K562 (cell line): Measurements from ENCODE around the gene KRT33A. TPM values are rescaled to one million over a fixed set of nuclear protein-coding genes. Genes with fewer than 3 reads are reported as not detected.

ENCODE experiments used
- ATAC-seq: fragments of 200-7000 bp; cut with Tn5 transposase; 3 replicates; pipeline ENCODE4 v1.9.1; 2020; ENCODE audit warnings: moderate library complexity
- BruUV-seq: library from RNA; stranded (reverse); fragments of 400-500 nt; replicated peaks from 2 replicates; lab custom pipeline; 2021; lab: Mats Ljungman, UMichigan
- CTCF ChIA-PET: fragments of 300-600 bp; formaldehyde crosslinking; extraction: SDS; loops from one replicate; lab custom pipeline; 2021; ENCODE audit warnings: low intra/inter-chr PET ratio; lab: Yijun Ruan, JAX
- POLR2A ChIA-PET: fragments of 300-600, 350-650 bp; sonication (Branson Sonifier 250); formaldehyde crosslinking; extraction: SDS; loops from one replicate; lab custom pipeline; 2021; ENCODE audit warnings: antibody characterized with exemption, inconsistent platforms; lab: Yijun Ruan, JAX
- DNase-seq, 4 experiments: peaks; one replicate each; pipeline versions ENCODE4 v3.0.0 to v3.0.0-alpha.2; 2011 to 2018; ENCODE audit warnings: low spot score in 3 of 4, mixed read lengths in 3 of 4; ENCODE audit errors: extremely low read depth in 1 of 4
- FAIRE-seq: peaks from 2 replicates; lab custom pipeline; 2011; peaks lifted over from hg19 to GRCh38; lab: Jason Lieb, UNC
- H2AFZ ChIP-seq: 2 replicates; pipeline ENCODE4 v1.6.0; 2011; ENCODE audit warnings: low read depth, low read length, control low read depth, inconsistent platforms
- H3K27ac ChIP-seq: fragments of 200-600 bp; 3 replicates; pipeline ENCODE4 v1.8.0; 2011; ENCODE audit warnings: low read depth, mild to moderate bottlenecking, control low read depth, inconsistent platforms, low read length, moderate library complexity, mixed read lengths; ENCODE audit errors: extremely low read depth
- H3K27me3 ChIP-seq, 2 experiments: fragments of 300-600 bp in 1 of 2; 2 replicates in 1 of 2; 3 replicates in 1 of 2; pipeline versions ENCODE4 v1.6.0 to v1.8.0; 2011; ENCODE audit warnings: inconsistent platforms in 2 of 2, low read length in 2 of 2, mild to moderate bottlenecking in 1 of 2, mixed read lengths in 1 of 2, moderate library complexity in 1 of 2; ENCODE audit not compliant: control insufficient read depth in 2 of 2, insufficient read depth in 2 of 2
- H3K36me3 ChIP-seq: fragments of 300-600 bp; 3 replicates; pipeline ENCODE4 v1.8.0; 2011; ENCODE audit warnings: mild to moderate bottlenecking, low read length, inconsistent platforms; ENCODE audit not compliant: control insufficient read depth, insufficient read depth
- H3K4me1 ChIP-seq, 2 experiments: fragments of 200-600 bp in 1 of 2; replicated peaks in 1 of 2; 2 replicates in 1 of 2; 3 replicates in 1 of 2; pipeline versions ENCODE4 v1.5.1 to v1.8.0; 2011; ENCODE audit warnings: inconsistent platforms in 2 of 2, low read length in 2 of 2, mild to moderate bottlenecking in 1 of 2, mixed read lengths in 1 of 2, moderate library complexity in 1 of 2; ENCODE audit not compliant: control insufficient read depth in 2 of 2, insufficient read depth in 2 of 2
- H3K4me2 ChIP-seq: 2 replicates; pipeline ENCODE4 v1.6.1; 2011; ENCODE audit warnings: low read length, control low read depth, inconsistent platforms, mixed read lengths; ENCODE audit not compliant: insufficient read depth
- H3K4me3 ChIP-seq: fragments of 200-600 bp; sonication (generic), shearing (Covaris generic); 2 replicates; pipeline ENCODE4 v1.5.1; 2016; ENCODE audit warnings: control low read depth, inconsistent platforms
- H3K79me2 ChIP-seq: fragments of 200-600 bp; 3 replicates; pipeline ENCODE4 v1.8.0; 2011; ENCODE audit warnings: low read length, inconsistent platforms; ENCODE audit not compliant: control insufficient read depth, insufficient read depth
- H3K9ac ChIP-seq, 2 experiments: 2 replicates each; pipeline versions ENCODE4 v1.6.0 to v1.6.1; 2011; ENCODE audit warnings: low read depth in 2 of 2, low read length in 2 of 2, control low read depth in 1 of 2, inconsistent platforms in 1 of 2, mild to moderate bottlenecking in 1 of 2, mixed read lengths in 1 of 2; ENCODE audit not compliant: insufficient read depth in 1 of 2
- H3K9me1 ChIP-seq: one replicate; pipeline ENCODE4 v1.6.0; 2011; ENCODE audit warnings: inconsistent platforms, mild to moderate bottlenecking, low read length, moderate library complexity; ENCODE audit not compliant: control insufficient read depth, insufficient read depth
- H3K9me3 ChIP-seq: replicated peaks from 2 replicates; pipeline ENCODE4 v1.5.1; 2011; ENCODE audit warnings: low read depth, low read length, inconsistent platforms; ENCODE audit not compliant: control insufficient read depth, insufficient read depth
- H4K20me1 ChIP-seq: replicated peaks from 2 replicates; pipeline ENCODE4 v1.6.1; 2011; ENCODE audit warnings: low read length, inconsistent platforms, mixed read lengths; ENCODE audit not compliant: control insufficient read depth, insufficient read depth
- MTA2 ChIP-seq: fragments of 450-650 bp; IDR thresholded peaks from 2 replicates; pipeline ENCODE4 v1.6.1; 2016; ENCODE audit warnings: low read depth
- POLR2AphosphoS5 ChIP-seq: IDR thresholded peaks from 2 replicates; pipeline ENCODE4 v1.6.1; 2011; ENCODE audit warnings: mild to moderate bottlenecking, low read depth, low read length, moderate library complexity; ENCODE audit not compliant: control insufficient read depth, insufficient read depth
- PRPF4 ChIP-seq: fragments of 200-400 bp; formaldehyde crosslinking; IDR thresholded peaks from one replicate; pipeline ENCODE4 v1.6.1; 2017; ENCODE audit warnings: low read length, low read depth, mild to moderate bottlenecking; ENCODE audit not compliant: insufficient read depth, poor library complexity, severe bottlenecking
- ZBTB7A ChIP-seq: IDR thresholded peaks from 2 replicates; pipeline ENCODE4 v1.6.1; 2011; ENCODE audit warnings: low read depth, mild to moderate bottlenecking, low read length, moderate library complexity, borderline replicate concordance; ENCODE audit not compliant: control insufficient read depth
- ZNF695 ChIP-seq: fragments of 450-650 bp; formaldehyde crosslinking; IDR thresholded peaks from 2 replicates; pipeline ENCODE4 v1.4.0; 2020; ENCODE audit warnings: mild to moderate bottlenecking, moderate library complexity
- WGBS: fragments of 100-300 bp; shearing (Covaris generic); methylation state at CpG from one replicate; pipeline ENCODE4 v1.1.6; 2016; ENCODE audit warnings: low coverage, mixed read lengths; ENCODE audit not compliant: insufficient coverage; ENCODE audit errors: missing lambda C conversion rate; 5-methylcytosine and 5-hydroxymethylcytosine counted together
- in situ Hi-C: fragments of 300-500 bp; cut with MboI; formaldehyde crosslinking; loops from 4 replicates; pipeline ENCODE4 v1.15.0; 2018; ENCODE audit warnings: inconsistent platforms, mixed read lengths
- intact Hi-C: fragments of 100-400 bp; cut with micrococcal nuclease; formaldehyde crosslinking; loops from 2 replicates; pipeline ENCODE4 v1.14.2; 2022
- polyA plus RNA-seq, 8 experiments: library from polyadenylated mRNA; depleted of rRNA in 4 of 8; stranded (reverse) in 5 of 8; unstranded in 3 of 8; fragments of >200 nt; fragmentation: Nextera tagmentation in 2 of 8; fragmentation: Illumina TruSeq in 1 of 8; extraction: Ambion mirVana in 2 of 8; extraction: Trizol in 1 of 8; gene quantifications; 2 replicates each; pipeline versions ENCODE4 v1.2.1 to v1.2.3, GENCODE V29; 2011 to 2014; ENCODE audit warnings: inconsistent platforms in 1 of 8, missing spikeins in 1 of 8
- total RNA-seq, 7 experiments: library from RNA; depleted of rRNA in 6 of 7; stranded (reverse); fragments of >200 nt in 6 of 7; fragmentation: Illumina TruSeq in 2 of 7; extraction: Trizol in 2 of 7; gene quantifications; 2 replicates each; pipeline versions ENCODE4 v1.2.1 to v1.2.3, GENCODE V29; 2011 to 2021; ENCODE audit warnings: low replicate concordance in 1 of 7
- TF ChIP-seq, protein P1 (sequence below): fragments of 200-600 bp; sonication (generic); IDR thresholded peaks from one replicate; pipeline ENCODE4 v1.6.1; 2012; ENCODE audit warnings: mild to moderate bottlenecking, low read depth, low read length, inconsistent platforms

KRT33A gene
- total and polyA plus RNA-seq, 9 of the 15 experiments (the other 6 are each of a cell fraction or from before 2014, with no cell fraction given) = not detected

DNA sequence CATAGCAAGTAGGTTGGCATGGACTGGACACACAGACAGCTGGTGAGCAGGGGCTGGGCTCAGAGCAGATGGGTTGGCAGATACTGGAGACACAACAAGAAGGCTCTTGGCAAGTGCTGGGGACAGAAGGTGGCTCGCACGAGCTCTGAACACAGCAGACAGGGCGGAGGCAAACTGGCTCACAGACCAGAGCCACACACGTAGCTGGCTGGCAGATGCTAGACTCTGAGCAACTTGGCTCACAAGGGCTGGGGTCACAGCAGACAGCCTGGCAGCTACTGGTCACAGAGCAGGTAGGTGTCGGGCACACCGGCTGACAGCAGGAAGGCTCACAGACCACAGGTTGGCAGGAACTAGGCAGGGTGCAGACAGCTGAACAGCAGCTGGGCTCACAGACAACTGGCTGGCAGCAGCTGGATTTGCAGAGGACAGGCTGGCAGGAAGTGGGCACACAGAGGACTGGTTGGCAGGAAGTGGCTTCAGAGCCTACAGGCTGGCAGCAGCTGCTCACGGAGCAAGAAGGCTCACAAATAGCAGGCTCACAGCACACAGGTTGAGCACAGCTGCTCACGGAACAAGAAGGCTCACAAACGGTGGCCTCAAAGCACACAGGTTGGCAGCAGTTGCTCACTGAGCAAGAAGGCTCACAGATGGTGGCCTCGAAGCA, 42.2 kb downstream of the KRT33A start:
- Histone ChIP-seq H3K27ac (no peak overlapping the region), H3K4me3 (no peak overlapping the region), H3K4me1 (no peaks in the 10 kb centered on the region; a peak in 1 of 5 replicates), H3K9ac (no peak overlapping the region), H4K20me1 (no peaks in the 10 kb centered on the region), H3K4me2 (no peak overlapping the region), H2AFZ (no peak overlapping the region), H3K27me3 (peaks cover 3 to 21% of the 10 kb centered on the region in 2 experiments; a peak in 4 of 5 replicates), H3K79me2 (no peaks in the 10 kb centered on the region), H3K36me3 (no peaks in the 10 kb centered on the region), H3K9me3 (no peaks in the 10 kb centered on the region), H3K9me1 (no peaks in the 10 kb centered on the region)
- no peak for FAIRE-seq
- BruUV-seq = no TSS peak
- 2% methylated on average over 10 of the region's 10 CpGs for WGBS
- intact Hi-C loops (no loop called here), in situ Hi-C loops (no loop called here)
- ChIA-PET CTCF (no interaction called here), POLR2A (interaction anchor here (1.2 kb wide), 1 partner anchor 21 kb away, joined by 4 read pairs; no protein-coding TSS in a partner anchor)
- no peak for ATAC-seq
- no peak for DNase-seq
- TF ChIP-seq, protein P1, sequence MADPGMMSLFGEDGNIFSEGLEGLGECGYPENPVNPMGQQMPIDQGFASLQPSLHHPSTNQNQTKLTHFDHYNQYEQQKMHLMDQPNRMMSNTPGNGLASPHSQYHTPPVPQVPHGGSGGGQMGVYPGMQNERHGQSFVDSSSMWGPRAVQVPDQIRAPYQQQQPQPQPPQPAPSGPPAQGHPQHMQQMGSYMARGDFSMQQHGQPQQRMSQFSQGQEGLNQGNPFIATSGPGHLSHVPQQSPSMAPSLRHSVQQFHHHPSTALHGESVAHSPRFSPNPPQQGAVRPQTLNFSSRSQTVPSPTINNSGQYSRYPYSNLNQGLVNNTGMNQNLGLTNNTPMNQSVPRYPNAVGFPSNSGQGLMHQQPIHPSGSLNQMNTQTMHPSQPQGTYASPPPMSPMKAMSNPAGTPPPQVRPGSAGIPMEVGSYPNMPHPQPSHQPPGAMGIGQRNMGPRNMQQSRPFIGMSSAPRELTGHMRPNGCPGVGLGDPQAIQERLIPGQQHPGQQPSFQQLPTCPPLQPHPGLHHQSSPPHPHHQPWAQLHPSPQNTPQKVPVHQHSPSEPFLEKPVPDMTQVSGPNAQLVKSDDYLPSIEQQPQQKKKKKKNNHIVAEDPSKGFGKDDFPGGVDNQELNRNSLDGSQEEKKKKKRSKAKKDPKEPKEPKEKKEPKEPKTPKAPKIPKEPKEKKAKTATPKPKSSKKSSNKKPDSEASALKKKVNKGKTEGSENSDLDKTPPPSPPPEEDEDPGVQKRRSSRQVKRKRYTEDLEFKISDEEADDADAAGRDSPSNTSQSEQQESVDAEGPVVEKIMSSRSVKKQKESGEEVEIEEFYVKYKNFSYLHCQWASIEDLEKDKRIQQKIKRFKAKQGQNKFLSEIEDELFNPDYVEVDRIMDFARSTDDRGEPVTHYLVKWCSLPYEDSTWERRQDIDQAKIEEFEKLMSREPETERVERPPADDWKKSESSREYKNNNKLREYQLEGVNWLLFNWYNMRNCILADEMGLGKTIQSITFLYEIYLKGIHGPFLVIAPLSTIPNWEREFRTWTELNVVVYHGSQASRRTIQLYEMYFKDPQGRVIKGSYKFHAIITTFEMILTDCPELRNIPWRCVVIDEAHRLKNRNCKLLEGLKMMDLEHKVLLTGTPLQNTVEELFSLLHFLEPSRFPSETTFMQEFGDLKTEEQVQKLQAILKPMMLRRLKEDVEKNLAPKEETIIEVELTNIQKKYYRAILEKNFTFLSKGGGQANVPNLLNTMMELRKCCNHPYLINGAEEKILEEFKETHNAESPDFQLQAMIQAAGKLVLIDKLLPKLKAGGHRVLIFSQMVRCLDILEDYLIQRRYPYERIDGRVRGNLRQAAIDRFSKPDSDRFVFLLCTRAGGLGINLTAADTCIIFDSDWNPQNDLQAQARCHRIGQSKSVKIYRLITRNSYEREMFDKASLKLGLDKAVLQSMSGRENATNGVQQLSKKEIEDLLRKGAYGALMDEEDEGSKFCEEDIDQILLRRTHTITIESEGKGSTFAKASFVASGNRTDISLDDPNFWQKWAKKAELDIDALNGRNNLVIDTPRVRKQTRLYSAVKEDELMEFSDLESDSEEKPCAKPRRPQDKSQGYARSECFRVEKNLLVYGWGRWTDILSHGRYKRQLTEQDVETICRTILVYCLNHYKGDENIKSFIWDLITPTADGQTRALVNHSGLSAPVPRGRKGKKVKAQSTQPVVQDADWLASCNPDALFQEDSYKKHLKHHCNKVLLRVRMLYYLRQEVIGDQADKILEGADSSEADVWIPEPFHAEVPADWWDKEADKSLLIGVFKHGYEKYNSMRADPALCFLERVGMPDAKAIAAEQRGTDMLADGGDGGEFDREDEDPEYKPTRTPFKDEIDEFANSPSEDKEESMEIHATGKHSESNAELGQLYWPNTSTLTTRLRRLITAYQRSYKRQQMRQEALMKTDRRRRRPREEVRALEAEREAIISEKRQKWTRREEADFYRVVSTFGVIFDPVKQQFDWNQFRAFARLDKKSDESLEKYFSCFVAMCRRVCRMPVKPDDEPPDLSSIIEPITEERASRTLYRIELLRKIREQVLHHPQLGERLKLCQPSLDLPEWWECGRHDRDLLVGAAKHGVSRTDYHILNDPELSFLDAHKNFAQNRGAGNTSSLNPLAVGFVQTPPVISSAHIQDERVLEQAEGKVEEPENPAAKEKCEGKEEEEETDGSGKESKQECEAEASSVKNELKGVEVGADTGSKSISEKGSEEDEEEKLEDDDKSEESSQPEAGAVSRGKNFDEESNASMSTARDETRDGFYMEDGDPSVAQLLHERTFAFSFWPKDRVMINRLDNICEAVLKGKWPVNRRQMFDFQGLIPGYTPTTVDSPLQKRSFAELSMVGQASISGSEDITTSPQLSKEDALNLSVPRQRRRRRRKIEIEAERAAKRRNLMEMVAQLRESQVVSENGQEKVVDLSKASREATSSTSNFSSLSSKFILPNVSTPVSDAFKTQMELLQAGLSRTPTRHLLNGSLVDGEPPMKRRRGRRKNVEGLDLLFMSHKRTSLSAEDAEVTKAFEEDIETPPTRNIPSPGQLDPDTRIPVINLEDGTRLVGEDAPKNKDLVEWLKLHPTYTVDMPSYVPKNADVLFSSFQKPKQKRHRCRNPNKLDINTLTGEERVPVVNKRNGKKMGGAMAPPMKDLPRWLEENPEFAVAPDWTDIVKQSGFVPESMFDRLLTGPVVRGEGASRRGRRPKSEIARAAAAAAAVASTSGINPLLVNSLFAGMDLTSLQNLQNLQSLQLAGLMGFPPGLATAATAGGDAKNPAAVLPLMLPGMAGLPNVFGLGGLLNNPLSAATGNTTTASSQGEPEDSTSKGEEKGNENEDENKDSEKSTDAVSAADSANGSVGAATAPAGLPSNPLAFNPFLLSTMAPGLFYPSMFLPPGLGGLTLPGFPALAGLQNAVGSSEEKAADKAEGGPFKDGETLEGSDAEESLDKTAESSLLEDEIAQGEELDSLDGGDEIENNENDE = no peak
- TF ChIP-seq ZBTB7A (no peak), POLR2AphosphoS5 (no peak), ZNF695 (no peak), MTA2 (no peak), PRPF4 (no peak)
